T-helper 1 cell treated with Interleukin-12 subunit alpha and Interleukin-12 subunit beta and Interleukin-4 antibody, amounts not matched to agents 30 μg/mL and 1 μg/mL, for 36 hours (primary cell): ENCODE data around the gene CSH2.
A peak's percentile ranks its signal among the peaks of the same experiment; 100 is the strongest.
"Not testable (repeated sequence)": the region's sequence is repeated elsewhere in the genome, so short reads cannot be mapped to it uniquely, and the experiment has no call there.

Experiments used
- H3K27ac Mint-ChIP-seq: one replicate; pipeline ENCODE4 v1.8.0; 2021; ENCODE audit warnings: mild to moderate bottlenecking, mixed read lengths
- H3K27me3 Mint-ChIP-seq: one replicate; pipeline ENCODE4 v1.8.0; 2021; ENCODE audit warnings: low read depth, mixed read lengths
- H3K36me3 Mint-ChIP-seq: one replicate; pipeline ENCODE4 v1.8.0; 2021; ENCODE audit warnings: low read depth, mixed read lengths
- H3K4me1 Mint-ChIP-seq: one replicate; pipeline ENCODE4 v1.8.0; 2021; ENCODE audit warnings: low read depth, mixed read lengths
- H3K4me3 Mint-ChIP-seq: one replicate; pipeline ENCODE4 v1.8.0; 2021; ENCODE audit warnings: mild to moderate bottlenecking, moderate library complexity, mixed read lengths
- H3K9me3 Mint-ChIP-seq: one replicate; pipeline ENCODE4 v1.8.0; 2021; ENCODE audit warnings: mixed read lengths

The CSH2 gene

GRCh38 chr17:63853260-63853659 is 20.2 kb downstream of the CSH2 start:
- H3K4me1 Mint-ChIP-seq, result peaks cover 11% of the 10 kb centered on the region
- H3K27ac Mint-ChIP-seq, result no peak overlapping the region
- peaks cover 45% of the 10 kb centered on the region for H3K27me3 Mint-ChIP-seq
- H3K9me3 Mint-ChIP-seq, result peaks cover under 1% of the 10 kb centered on the region
- no peak overlapping the region for H3K4me3 Mint-ChIP-seq
- peaks cover 5% of the 10 kb centered on the region for H3K36me3 Mint-ChIP-seq

DNA sequence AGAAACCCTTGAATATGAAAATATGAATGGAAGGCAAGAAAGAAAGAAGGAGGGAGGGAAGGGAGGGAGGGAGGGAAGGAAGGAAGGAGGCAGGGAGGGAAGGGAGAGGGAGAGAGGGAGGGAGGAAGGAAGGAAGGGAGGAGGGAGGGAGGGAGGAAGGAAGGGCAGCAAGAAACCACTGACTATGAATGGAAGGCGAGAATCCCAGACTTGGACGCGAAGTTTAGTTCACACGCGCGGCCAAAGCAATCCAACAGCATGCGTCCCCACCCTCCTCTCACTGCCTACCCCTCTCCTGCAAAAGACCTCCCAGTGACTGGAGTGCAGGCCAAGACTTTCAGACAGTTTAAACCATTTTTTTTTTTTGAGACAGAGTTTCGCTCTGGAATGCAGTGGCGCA is 23.1 kb downstream of the CSH2 start:
- Mint-ChIP-seq H3K4me3 (no peak overlapping the region), H3K27me3 (peaks cover 38% of the 10 kb centered on the region), H3K9me3 (peaks cover 7% of the 10 kb centered on the region), H3K27ac (no peak overlapping the region), H3K36me3 (peaks cover 9% of the 10 kb centered on the region), H3K4me1 (peaks cover 19% of the 10 kb centered on the region)

GRCh38 chr17:63848834-63849689 is 24.4 kb downstream of the CSH2 start:
- H3K27ac Mint-ChIP-seq, result peak overlapping the region; percentile 96
- peak overlapping the region; percentile 81 for H3K4me3 Mint-ChIP-seq
- H3K36me3 Mint-ChIP-seq, result peaks cover 9% of the 10 kb centered on the region
- H3K27me3 Mint-ChIP-seq, result peaks cover 24% of the 10 kb centered on the region
- peaks cover 21% of the 10 kb centered on the region for H3K4me1 Mint-ChIP-seq
- peaks cover 7% of the 10 kb centered on the region for H3K9me3 Mint-ChIP-seq

- peak overlapping the region; percentile 62 for H3K27ac Mint-ChIP-seq
- peaks cover 9% of the 10 kb centered on the region for H3K36me3 Mint-ChIP-seq
- H3K9me3 Mint-ChIP-seq, result peaks cover 7% of the 10 kb centered on the region
- peaks cover 22% of the 10 kb centered on the region for H3K4me1 Mint-ChIP-seq
- peak overlapping the region; percentile 50 for H3K4me3 Mint-ChIP-seq
- H3K27me3 Mint-ChIP-seq, result peaks cover 21% of the 10 kb centered on the region
Measured at GRCh38 chr17:63847525-63848249, 25.8 kb downstream of the CSH2 start.

DNA sequence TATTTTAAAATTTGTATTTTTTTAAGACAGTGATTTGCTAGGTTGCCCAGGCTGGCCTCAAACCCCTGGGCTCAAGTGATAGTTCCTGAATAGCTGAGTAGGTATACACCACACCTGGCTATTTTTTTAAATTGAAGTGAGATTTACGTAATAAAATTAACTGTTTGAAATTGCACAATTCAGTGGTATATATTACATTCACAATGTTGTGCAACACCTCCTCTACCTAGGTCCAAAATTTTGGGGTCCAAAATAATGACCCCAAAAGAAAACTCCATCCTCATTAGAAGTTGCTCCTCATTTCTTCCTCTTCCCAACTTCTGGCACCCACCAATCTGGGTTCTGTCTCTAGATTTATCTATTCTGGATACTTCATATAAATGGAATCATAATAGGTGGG is 28.0 kb downstream of the CSH2 start:
- Mint-ChIP-seq H3K4me3 (no peak overlapping the region), H3K36me3 (peaks cover 9% of the 10 kb centered on the region), H3K27me3 (peaks cover 6% of the 10 kb centered on the region), H3K9me3 (peaks cover 7% of the 10 kb centered on the region), H3K4me1 (peaks cover 33% of the 10 kb centered on the region), H3K27ac (no peak overlapping the region)

DNA sequence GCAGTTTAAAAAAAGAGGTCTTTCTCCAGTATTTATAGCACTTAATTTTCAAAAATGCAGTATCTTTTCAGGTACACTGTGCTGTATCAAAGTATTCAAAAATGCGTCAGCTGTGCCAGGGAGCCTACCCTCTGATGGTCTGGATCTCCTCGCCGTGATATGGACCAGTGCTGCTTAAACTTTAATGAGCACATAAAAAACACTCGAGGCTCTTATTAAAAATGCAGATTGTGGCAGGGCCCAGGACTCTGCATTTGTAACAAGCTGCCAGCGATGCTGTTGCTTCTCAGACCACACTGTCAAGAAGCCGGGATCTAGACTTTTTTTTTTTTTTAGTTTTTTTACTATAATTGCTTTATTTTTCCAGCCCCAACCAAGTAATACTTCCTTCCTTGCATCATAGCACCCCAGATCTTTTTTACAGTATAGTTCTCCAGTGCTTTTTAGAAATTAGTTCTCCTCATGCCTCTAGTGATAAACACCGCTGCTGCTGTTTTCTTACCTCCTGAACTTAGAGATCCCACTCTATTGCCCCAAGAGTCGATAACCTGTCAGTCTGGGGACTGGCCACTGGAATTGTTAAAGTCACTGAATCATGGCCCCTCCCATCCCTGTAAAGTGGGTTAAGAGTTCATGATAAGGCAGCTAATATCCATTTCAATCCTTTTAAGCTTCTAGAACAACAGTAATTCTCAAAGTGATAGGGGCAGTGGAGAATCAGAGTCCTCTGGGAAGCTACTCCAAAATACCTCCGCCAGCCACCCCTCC is 29.4 kb downstream of the CSH2 start:
- Mint-ChIP-seq H3K4me1 (peaks cover 34% of the 10 kb centered on the region), H3K36me3 (peaks cover 6% of the 10 kb centered on the region), H3K27ac (peak overlapping the region; percentile 91), H3K27me3 (no peaks in the 10 kb centered on the region), H3K4me3 (peak overlapping the region; percentile 82), H3K9me3 (peaks cover 7% of the 10 kb centered on the region)

- H3K27me3 Mint-ChIP-seq, H3K36me3 Mint-ChIP-seq, H3K9me3 Mint-ChIP-seq: not testable (repeated sequence)
- H3K27ac Mint-ChIP-seq, result peak overlapping the region; percentile 91
- H3K4me3 Mint-ChIP-seq, result peak overlapping the region; percentile 82
- peaks cover 32% of the 10 kb centered on the region for H3K4me1 Mint-ChIP-seq
Measured at GRCh38 chr17:63843387-63843888, 30.0 kb downstream of the CSH2 start.

DNA sequence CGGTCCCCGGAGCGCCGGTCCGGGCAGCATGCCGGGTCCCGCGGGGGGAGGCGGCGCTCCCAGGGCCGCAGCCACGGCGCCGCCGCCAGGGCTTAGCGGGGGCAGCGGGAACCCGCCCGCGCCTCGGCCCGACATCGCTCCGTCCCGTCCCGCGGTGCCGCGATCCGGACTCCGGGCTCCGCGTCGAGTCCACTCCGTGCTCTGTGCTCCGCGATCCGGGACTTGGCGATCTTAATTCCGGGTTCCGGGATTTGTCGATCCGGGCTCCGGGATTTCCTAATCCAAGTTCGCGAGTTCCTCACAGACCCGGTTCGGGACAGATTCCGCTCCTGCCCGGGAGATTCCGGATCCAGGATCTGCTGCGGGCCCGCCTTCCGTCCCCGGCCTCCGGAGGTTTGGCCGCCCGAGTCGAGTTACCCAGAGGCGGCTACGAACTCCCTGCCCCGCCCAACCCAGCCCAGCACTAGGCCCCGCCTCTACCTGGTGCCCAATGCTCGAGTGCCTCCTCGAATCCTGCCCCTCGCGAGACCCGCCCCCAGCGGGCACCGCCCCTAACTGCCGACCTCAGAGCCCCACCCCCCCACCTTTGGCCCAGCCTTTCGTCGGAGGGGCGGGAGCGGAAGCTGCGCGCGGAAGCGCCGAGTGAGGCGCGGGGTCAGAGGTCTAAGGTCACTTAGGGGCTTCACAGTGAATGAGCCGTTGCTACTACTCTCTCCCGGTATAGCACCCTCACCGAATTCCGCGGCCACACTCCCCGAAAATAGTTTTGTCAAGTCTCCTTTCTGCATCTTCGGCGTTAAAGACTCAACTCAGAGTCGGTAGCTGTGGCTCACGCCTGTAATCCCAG is 30.7 kb downstream of the CSH2 start, which contains the start of gene SMARCD2:
Gene SMARCD2 (minus strand): TSS at position 146 of the 847 bp plus-strand sequence. CDS start 11 bp downstream, at position 135.
- Mint-ChIP-seq H3K36me3 (no peaks in the 10 kb centered on the region), H3K27me3 (no peaks in the 10 kb centered on the region), H3K9me3 (peaks cover 1% of the 10 kb centered on the region), H3K4me3 (peak within 1 kb of the TSS; percentile 96), H3K27ac (peak within 1 kb of the TSS; percentile 91), H3K4me1 (peaks cover 26% of the 10 kb centered on the region)

GRCh38 chr17:63842173-63842539 is 31.3 kb downstream of the CSH2 start:
- Mint-ChIP-seq H3K27me3 (no peaks in the 10 kb centered on the region), H3K27ac (peak overlapping the region; percentile 90), H3K4me3 (peak overlapping the region; percentile 96), H3K9me3 (no peaks in the 10 kb centered on the region), H3K4me1 (peaks cover 24% of the 10 kb centered on the region), H3K36me3 (peaks cover under 1% of the 10 kb centered on the region)

GRCh38 chr17:63841350-63842172 is 31.9 kb downstream of the CSH2 start:
- Mint-ChIP-seq H3K27ac (peak overlapping the region; percentile 90), H3K4me1 (peaks cover 27% of the 10 kb centered on the region), H3K4me3 (peak overlapping the region; percentile 96), H3K27me3 (no peaks in the 10 kb centered on the region), H3K36me3 (peaks cover 3% of the 10 kb centered on the region), H3K9me3 (no peaks in the 10 kb centered on the region)

GRCh38 chr17:63840591-63841349 is 32.7 kb downstream of the CSH2 start:
- H3K4me3 Mint-ChIP-seq, result peak overlapping the region; percentile 96
- no peaks in the 10 kb centered on the region for H3K27me3 Mint-ChIP-seq
- H3K27ac Mint-ChIP-seq, result peak overlapping the region; percentile 90
- peaks cover 27% of the 10 kb centered on the region for H3K4me1 Mint-ChIP-seq
- H3K36me3 Mint-ChIP-seq, result peaks cover 4% of the 10 kb centered on the region
- H3K9me3 Mint-ChIP-seq, result no peaks in the 10 kb centered on the region

DNA sequence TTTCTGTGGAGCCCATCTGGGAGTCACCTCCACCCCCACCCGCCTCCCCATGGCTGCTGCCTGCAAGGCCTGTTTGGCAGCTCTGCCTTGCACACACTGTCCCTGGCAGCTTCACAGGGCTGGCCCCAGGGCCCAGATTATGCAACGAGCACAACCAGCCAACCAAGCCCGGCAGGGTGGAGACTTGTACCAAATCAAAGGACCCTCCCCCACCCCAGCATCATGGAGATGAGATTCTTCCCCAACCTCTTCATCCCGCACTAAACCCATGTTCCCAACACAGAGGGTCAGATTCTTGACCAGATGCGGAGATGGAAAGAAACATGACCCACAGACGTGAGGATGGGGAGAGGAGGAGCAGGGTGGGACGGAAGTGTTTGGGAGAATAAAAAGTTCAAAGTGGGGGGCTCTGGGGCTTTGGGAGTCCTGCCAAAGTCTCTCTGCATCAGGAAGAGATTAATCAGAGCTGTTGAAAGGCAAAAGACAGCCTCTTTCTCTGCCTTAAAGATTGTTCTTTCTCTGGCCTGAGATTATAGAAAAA is 34.8 kb downstream of the CSH2 start:
- Mint-ChIP-seq H3K27me3 (no peaks in the 10 kb centered on the region), H3K9me3 (no peaks in the 10 kb centered on the region), H3K27ac (no peak overlapping the region), H3K36me3 (peaks cover 14% of the 10 kb centered on the region), H3K4me1 (peaks cover 31% of the 10 kb centered on the region), H3K4me3 (peak overlapping the region; percentile 14)
